ENCODE results near the gene FAM20C.

GRCh38 chr7:166338-167060 is 25.9 kb upstream of the FAM20C start:
- TF ChIP-seq CTCF (IDR thresholded peaks at IDR 0.05; ENCODE audit: control extremely low read depth in 1 of 3, insufficient read depth in 1 of 3, low read depth in 1 of 3, low read length in 3 of 3) (no peak), EZH2 (IDR thresholded peaks at IDR 0.05; ENCODE audit: low read depth, low read length, severe bottlenecking) (no peak), YY1 (IDR thresholded peaks at IDR 0.05; ENCODE audit: low read depth, low read length) (no peak), JUND (IDR thresholded peaks at IDR 0.05; ENCODE audit: low read length) (no peak)
